ENCODE results near the gene PCDHB4.
"Not testable (repeated sequence)": the region's sequence is repeated elsewhere in the genome, so short reads cannot be mapped to it uniquely, and the experiment has no call there.

The PCDHB4 gene

GRCh38 chr5:141150224-141150992 lies 28.8 kb downstream of the PCDHB4 start:
- DNase-seq (ENCODE audit: low read depth, low spot score), result no peak

GRCh38 chr5:141150993-141151325 lies 29.3 kb downstream of the PCDHB4 start:
- DNase-seq (ENCODE audit: low read depth, low spot score), result no peak

GRCh38 chr5:141151632-141152031 lies 30.0 kb downstream of the PCDHB4 start:
- DNase-seq (ENCODE audit: low read depth, low spot score), result not testable (repeated sequence)

GRCh38 chr5:141152096-141152495 lies 30.5 kb downstream of the PCDHB4 start:
- not testable (repeated sequence) for DNase-seq (ENCODE audit: low read depth, low spot score)

- DNase-seq (ENCODE audit: low read depth, low spot score), result no peak
Observed at GRCh38 chr5:141155540-141156374, 34.1 kb downstream of the PCDHB4 start.

GRCh38 chr5:141157356-141157755 lies 35.7 kb downstream of the PCDHB4 start:
- DNase-seq (ENCODE audit: low read depth, low spot score), result not testable (repeated sequence)

- not testable (repeated sequence) for DNase-seq (ENCODE audit: low read depth, low spot score)
Observed at GRCh38 chr5:141157901-141158300, 36.3 kb downstream of the PCDHB4 start.

- peak; percentile 33 for DNase-seq (ENCODE audit: low read depth, low spot score)
Observed at GRCh38 chr5:141172381-141173204, 51.0 kb downstream of the PCDHB4 start, which contains the start of gene PCDHB7. TSS of gene PCDHB7 (plus strand) at chr5:141172644. CDS start at chr5:141172836, 192 bp downstream.

- not testable (repeated sequence) for DNase-seq (ENCODE audit: low read depth, low spot score)
Observed at GRCh38 chr5:141174291-141175104, 52.9 kb downstream of the PCDHB4 start.

Data from astrocyte of the hippocampus (primary cell).